OCI-LY3 (cell line): ENCODE measurements around the gene TXNDC12.

Experiments
- H2AFZ ChIP-seq: fragments of 200-600, 300-600 bp; shearing (Covaris generic); 2 replicates; pipeline ENCODE4 v1.6.0; 2014; ENCODE audit warnings: antibody characterized with exemption, low read depth, low read length
- H3K27ac ChIP-seq: fragments of 200-600, 300-600 bp; sonication (generic); 2 replicates; pipeline ENCODE4 v1.5.1; 2014; ENCODE audit warnings: mild to moderate bottlenecking, low read length, moderate library complexity, mixed read lengths
- H3K27me3 ChIP-seq: fragments of 200-600, 300-600 bp; sonication (generic); 2 replicates; pipeline ENCODE4 v1.6.1; 2014; ENCODE audit warnings: low read depth, low read length, mixed read lengths
- H3K36me3 ChIP-seq: fragments of 200-600, 300-600 bp; sonication (generic); replicated peaks from 2 replicates; pipeline ENCODE3; 2014; ENCODE audit warnings: low read depth, low read length, mixed read lengths
- H3K4me1 ChIP-seq: fragments of 300-600, 200-600 bp; sonication (generic); 2 replicates; pipeline ENCODE4 v1.6.1; 2014; ENCODE audit warnings: low read length, mixed read lengths
- H3K4me2 ChIP-seq: fragments of 200-600, 300-600 bp; sonication (generic); 2 replicates; pipeline ENCODE4 v1.6.1; 2014; ENCODE audit warnings: low read length, mixed read lengths
- H3K4me3 ChIP-seq: fragments of 300-600, 200-600 bp; sonication (generic); 2 replicates; pipeline ENCODE4 v1.5.1; 2014; ENCODE audit warnings: antibody characterized with exemption, mild to moderate bottlenecking, low read length, moderate library complexity
- H3K79me2 ChIP-seq: fragments of 300-600, 200-600 bp; shearing (Covaris generic); 2 replicates; pipeline ENCODE4 v1.6.1; 2014; ENCODE audit warnings: mild to moderate bottlenecking, low read length, mixed read lengths
- H3K9ac ChIP-seq: fragments of 300-600, 200-600 bp; shearing (Covaris generic); 2 replicates; pipeline ENCODE4 v1.6.0; 2014; ENCODE audit warnings: mild to moderate bottlenecking, low read length, moderate library complexity
- H3K9me3 ChIP-seq: fragments of 200-600, 300-600 bp; shearing (Covaris generic); 2 replicates; pipeline ENCODE4 v1.6.1; 2014; ENCODE audit warnings: low read length, mixed read lengths; ENCODE audit not compliant: insufficient read depth
- H4K20me1 ChIP-seq: fragments of 200-600, 300-600 bp; sonication (generic); 2 replicates; pipeline ENCODE4 v1.6.1; 2016; ENCODE audit warnings: low read length, mixed read lengths; ENCODE audit not compliant: insufficient read depth
- EZH2phosphoT487 ChIP-seq: fragments of 200-600 bp; shearing (Covaris generic); IDR thresholded peaks from 2 replicates; pipeline ENCODE4 v1.6.1; 2018; ENCODE audit warnings: antibody characterized with exemption, mixed run types, low read depth
- TF ChIP-seq, protein P1 (sequence below): fragments of 200-600, 300-600 bp; sonication (generic); IDR thresholded peaks from 2 replicates; pipeline ENCODE4 v1.5.1; 2014; ENCODE audit warnings: antibody characterized with exemption, low read length, low read depth

TXNDC12 gene

DNA sequence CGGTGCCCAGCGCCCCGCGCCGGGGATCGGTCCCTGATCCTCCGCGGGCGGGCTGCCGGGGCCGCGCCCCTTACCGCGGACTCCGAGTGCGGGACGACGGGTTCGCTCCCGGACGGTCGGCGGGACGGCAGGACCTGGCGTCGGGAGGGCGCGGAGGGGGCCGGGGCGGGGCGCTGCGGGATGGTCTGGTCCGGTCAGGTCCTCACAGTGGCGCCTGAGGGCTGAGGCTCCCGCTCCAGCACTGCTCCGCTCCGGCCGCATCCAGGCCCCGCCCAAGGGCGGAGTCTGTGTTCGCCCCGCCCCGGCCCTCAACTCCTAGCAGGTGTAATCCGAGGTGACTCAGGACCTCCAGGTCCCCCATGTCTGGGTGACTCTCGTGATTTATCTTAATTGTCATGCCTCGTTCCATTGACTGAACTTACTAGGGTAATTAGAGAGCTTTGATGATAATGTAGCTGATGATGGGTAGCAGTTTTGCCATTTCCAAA is 64.5 kb downstream of the TXNDC12 start, which contains the start of gene RAB3B:
TSS of gene RAB3B (minus strand) at position 223 of the 488 bp plus-strand sequence. CDS start 13,583 bp downstream, outside the sequence.
- H3K27ac ChIP-seq = no peak within 1 kb of the TSS
- no peaks in the 10 kb centered on the region for H3K9me3 ChIP-seq
- peaks cover 4% of the 10 kb centered on the region; the same call in 1 of the 2 replicates for H3K27me3 ChIP-seq
- peak within 1 kb of the TSS; percentile 72 for H3K4me3 ChIP-seq
- peak within 1 kb of the TSS; percentile 48 for H3K4me2 ChIP-seq
- H4K20me1 ChIP-seq = no peaks in the 10 kb centered on the region
- TF ChIP-seq, protein P1, sequence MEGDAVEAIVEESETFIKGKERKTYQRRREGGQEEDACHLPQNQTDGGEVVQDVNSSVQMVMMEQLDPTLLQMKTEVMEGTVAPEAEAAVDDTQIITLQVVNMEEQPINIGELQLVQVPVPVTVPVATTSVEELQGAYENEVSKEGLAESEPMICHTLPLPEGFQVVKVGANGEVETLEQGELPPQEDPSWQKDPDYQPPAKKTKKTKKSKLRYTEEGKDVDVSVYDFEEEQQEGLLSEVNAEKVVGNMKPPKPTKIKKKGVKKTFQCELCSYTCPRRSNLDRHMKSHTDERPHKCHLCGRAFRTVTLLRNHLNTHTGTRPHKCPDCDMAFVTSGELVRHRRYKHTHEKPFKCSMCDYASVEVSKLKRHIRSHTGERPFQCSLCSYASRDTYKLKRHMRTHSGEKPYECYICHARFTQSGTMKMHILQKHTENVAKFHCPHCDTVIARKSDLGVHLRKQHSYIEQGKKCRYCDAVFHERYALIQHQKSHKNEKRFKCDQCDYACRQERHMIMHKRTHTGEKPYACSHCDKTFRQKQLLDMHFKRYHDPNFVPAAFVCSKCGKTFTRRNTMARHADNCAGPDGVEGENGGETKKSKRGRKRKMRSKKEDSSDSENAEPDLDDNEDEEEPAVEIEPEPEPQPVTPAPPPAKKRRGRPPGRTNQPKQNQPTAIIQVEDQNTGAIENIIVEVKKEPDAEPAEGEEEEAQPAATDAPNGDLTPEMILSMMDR = no peak
- TF ChIP-seq EZH2phosphoT487 = no peak
- H2AFZ ChIP-seq = no peak within 1 kb of the TSS
- peaks cover 3% of the 10 kb centered on the region for H3K4me1 ChIP-seq
- H3K9ac ChIP-seq = no peak within 1 kb of the TSS
- no peaks in the 10 kb centered on the region for H3K36me3 ChIP-seq
- H3K79me2 ChIP-seq = no peaks in the 10 kb centered on the region

DNA sequence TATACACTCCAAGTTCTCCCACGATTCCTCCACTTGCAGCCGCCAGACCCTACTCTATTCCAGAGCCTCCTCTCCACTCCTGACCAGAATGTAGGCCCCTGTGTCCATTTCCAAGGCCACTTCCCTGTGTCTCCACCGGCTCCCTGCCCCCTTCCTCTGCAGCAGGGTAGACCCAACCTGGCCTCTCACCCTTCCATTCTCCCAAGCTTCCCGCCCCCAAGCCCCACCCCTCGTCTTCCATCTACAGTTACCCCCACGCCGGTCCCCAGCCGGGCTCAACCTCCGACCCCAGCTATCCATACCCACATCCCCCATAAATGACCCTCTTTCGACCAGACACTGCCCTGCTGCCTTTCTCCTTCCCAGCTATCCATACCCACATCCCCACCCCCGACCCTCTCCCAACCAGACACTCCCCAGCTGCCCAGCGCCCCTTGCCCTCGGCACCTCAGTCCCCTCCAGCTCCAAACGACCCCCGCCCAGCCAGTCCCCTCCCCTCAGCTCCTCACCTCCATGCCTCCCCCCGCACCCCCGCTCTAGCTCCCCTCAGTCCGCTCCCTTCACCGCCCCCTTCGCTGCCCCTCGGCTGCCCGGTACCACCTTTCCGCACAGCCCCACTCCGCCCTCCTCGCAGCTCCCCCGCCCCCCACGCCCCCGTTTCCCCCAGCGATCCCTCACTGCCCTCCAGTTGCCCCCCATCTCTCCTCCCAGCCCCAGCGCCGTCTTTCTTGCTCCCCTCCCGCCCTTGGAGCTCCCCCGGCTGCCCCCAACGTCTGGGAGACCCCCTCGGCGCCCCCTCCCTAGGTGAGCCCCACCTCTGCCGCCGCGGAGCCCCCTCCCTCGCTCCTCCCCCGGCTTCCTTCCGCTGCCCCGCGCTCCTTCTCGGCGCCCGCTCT is 65.2 kb downstream of the TXNDC12 start:
- Histone ChIP-seq H2AFZ (no peak overlapping the region), H3K4me3 (peak overlapping the region; percentile 72), H3K27me3 (peaks cover 4% of the 10 kb centered on the region; the same call in 1 of the 2 replicates), H3K27ac (no peak overlapping the region), H3K4me2 (peak overlapping the region; percentile 48), H3K9me3 (no peaks in the 10 kb centered on the region), H4K20me1 (no peaks in the 10 kb centered on the region), H3K9ac (no peak overlapping the region), H3K79me2 (no peaks in the 10 kb centered on the region), H3K36me3 (no peaks in the 10 kb centered on the region), H3K4me1 (peaks cover 7% of the 10 kb centered on the region)
- TF ChIP-seq, protein P1 = no peak
- TF ChIP-seq EZH2phosphoT487 = no peak

GRCh38 chr1:51988254-51988653 is 66.7 kb downstream of the TXNDC12 start:
- Histone ChIP-seq H3K27me3 (peaks cover 4% of the 10 kb centered on the region; the same call in 1 of the 2 replicates), H3K36me3 (no peaks in the 10 kb centered on the region), H4K20me1 (no peaks in the 10 kb centered on the region), H3K4me1 (peaks cover 7% of the 10 kb centered on the region), H3K4me3 (no peak overlapping the region), H3K4me2 (no peak overlapping the region), H3K79me2 (no peaks in the 10 kb centered on the region), H3K27ac (no peak overlapping the region), H3K9me3 (no peaks in the 10 kb centered on the region), H3K9ac (no peak overlapping the region), H2AFZ (no peak overlapping the region)
- TF ChIP-seq, protein P1 = no peak
- no peak for TF ChIP-seq EZH2phosphoT487

DNA sequence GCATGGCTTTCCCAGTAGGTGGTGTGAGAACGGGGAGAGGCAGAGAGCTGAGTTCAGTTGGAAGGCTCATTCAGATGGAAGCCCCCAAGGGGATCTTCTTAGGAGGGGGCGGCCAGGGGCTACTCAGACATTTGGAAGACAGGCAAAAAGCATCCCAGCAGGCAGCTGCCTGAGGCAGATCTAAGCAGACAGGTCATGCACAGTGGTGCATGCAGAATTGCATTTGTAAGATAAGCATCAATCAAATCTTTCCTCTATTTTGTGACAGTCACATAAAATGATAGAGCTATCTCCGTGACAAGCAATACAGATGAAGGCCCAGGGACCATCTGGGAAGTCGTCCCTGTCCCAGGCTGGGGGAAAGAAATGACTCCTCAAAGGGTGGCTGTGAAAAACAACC is 68.3 kb downstream of the TXNDC12 start:
- Histone ChIP-seq H3K9me3 (no peaks in the 10 kb centered on the region), H3K9ac (no peak overlapping the region), H3K4me1 (peaks cover 7% of the 10 kb centered on the region), H4K20me1 (no peaks in the 10 kb centered on the region), H3K27me3 (0 out of 2 replicates have a peak, but pooled peaks cover 4% of the 10 kb centered on the region), H3K36me3 (no peaks in the 10 kb centered on the region), H3K27ac (no peak overlapping the region), H3K4me3 (no peak overlapping the region), H3K4me2 (no peak overlapping the region), H3K79me2 (no peaks in the 10 kb centered on the region), H2AFZ (no peak overlapping the region)
- no peak for TF ChIP-seq EZH2phosphoT487
- TF ChIP-seq, protein P1 = no peak
